Activated naive CD4-positive, alpha-beta T cell treated with anti-CD3 and anti-CD28 coated beads, Interleukin-2, amount 50 U/mL, for 72 hours (primary cell): ENCODE data around the gene KCNJ6. TPM values are rescaled to one million over a fixed set of nuclear protein-coding genes. Genes with fewer than 3 reads are reported as not detected.

ENCODE experiments used
- ATAC-seq, 2 donors: fragments of 150-1000 bp; cut with Tn5 transposase; 2 replicates each; pipeline ENCODE4 v1.10.0; 2021; ENCODE audit warnings: mild to moderate bottlenecking in 2 of 2, moderate library complexity in 2 of 2
- DNase-seq, 2 donors: peaks; one replicate each; pipeline ENCODE4 v3.0.0; 2021 to 2022; ENCODE audit warnings: low spot score in 2 of 2
- H3K27ac Mint-ChIP-seq, 2 donors: one replicate each; pipeline ENCODE4 v1.8.0; 2022; ENCODE audit warnings: mild to moderate bottlenecking in 2 of 2, mixed read lengths in 2 of 2
- H3K36me3 Mint-ChIP-seq, 2 donors: one replicate each; pipeline ENCODE4 v1.8.0; 2022; ENCODE audit warnings: mixed read lengths in 2 of 2
- H3K9me3 Mint-ChIP-seq, 2 donors: one replicate each; pipeline ENCODE4 v1.8.0; 2022; ENCODE audit warnings: mixed read lengths in 2 of 2
- total RNA-seq, 2 donors: library from RNA; stranded (reverse); gene quantifications; one replicate each; pipeline ENCODE4 v1.2.3, GENCODE V29; 2022

KCNJ6 gene
- total RNA-seq, 2 donors from 2014 or later: not detected

DNA sequence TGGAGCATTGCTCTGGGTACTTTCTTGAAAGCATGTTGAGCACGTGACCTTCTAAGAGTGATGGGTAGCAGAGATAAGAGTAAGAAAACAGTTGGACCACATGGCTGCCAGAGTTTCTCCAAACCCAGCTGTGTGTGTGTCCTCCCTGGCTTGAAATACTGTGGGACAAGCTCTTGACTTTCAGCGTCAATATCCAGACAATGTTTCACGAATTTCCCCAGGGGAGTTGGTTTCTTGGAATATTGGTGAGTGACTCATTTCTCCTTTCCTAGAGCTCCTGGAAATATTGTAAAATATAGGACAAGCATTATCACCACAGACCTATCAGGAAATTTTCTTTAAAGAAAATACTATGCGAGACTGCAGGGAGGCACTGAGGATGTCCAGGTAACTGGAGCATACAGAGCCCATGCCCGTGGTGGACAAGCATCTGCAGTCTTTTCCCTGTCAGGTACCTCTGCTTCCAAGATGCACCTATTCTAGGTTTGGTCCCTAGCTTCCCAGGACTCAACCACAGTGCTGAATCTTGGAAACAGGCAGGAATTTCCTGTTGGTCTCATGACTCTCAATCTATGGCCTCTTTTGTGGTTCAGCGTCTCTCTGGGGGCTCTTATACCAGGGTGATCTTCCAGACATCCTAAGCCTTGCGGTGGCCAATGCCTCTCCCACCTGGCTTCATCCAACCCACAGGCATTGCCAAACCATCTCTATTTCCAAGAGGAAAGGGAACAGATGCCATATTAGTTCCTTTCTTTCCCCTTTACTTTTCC is 67.4 kb downstream of the KCNJ6 start:
- Mint-ChIP-seq H3K36me3 (peaks cover 0 to 6% of the 10 kb centered on the region in 2 donors), H3K27ac (peak overlapping the region in 1 of 2 donors; percentile 2), H3K9me3 (peaks cover 2 to 14% of the 10 kb centered on the region in 2 donors)
- ATAC-seq: no peak
- DNase-seq: no peak

DNA sequence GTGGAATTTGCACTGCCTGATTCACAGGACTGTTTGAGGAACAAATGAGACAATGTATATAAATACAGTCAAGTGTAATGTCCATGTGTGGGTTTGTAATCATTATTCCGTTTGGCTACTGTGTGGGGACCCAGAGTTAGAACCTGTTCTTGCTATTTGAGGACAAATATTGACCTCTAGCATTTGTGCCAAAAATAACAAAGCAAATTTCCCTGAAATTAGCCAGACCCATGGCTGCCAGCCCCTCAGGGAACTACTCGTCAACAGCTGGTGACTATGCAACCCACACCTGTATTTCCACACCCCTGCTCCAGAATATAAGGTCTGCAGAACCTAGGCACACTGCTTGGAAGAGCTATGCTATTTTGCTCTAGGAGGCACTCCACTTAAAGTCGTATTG is 70.7 kb downstream of the KCNJ6 start:
- peaks cover 0 to 5% of the 10 kb centered on the region in 2 donors for H3K9me3 Mint-ChIP-seq
- no peak for ATAC-seq
- no peaks in the 10 kb centered on the region for H3K36me3 Mint-ChIP-seq
- H3K27ac Mint-ChIP-seq: peak overlapping the region in 1 of 2 donors; percentile 39
- no peak for DNase-seq

DNA sequence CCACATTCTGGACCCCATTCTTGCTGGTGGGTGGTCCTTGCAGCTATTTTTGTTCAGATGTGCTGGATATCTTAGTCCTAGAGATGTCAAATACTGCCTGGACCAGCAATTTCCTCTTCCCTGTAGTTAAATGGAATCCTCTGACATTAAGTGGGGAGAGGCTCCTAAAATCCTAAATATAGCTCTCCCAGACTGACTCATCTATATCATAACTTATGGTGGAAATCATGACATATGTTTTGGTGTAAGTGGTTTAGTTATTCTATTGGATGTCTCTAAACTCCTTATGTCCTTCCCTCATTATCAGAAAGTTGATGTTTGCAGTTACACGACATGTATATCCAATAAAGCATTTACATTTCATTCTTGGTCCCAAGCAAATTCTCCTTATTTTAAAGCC is 73.1 kb downstream of the KCNJ6 start:
- peaks cover 0 to 5% of the 10 kb centered on the region in 2 donors for H3K9me3 Mint-ChIP-seq
- H3K36me3 Mint-ChIP-seq: no peaks in the 10 kb centered on the region
- no peak for ATAC-seq
- DNase-seq: no peak
- peak overlapping the region in 1 of 2 donors; percentile 34 for H3K27ac Mint-ChIP-seq

- ATAC-seq: no peak
- peaks cover 0 to 1% of the 10 kb centered on the region in 2 donors for H3K9me3 Mint-ChIP-seq
These were observed 73.9 kb downstream of the KCNJ6 start for GRCh38 chr21:37842163-37842919.

GRCh38 chr21:37837381-37837780 is 78.9 kb downstream of the KCNJ6 start:
- DNase-seq (no peak), ATAC-seq (no peak)
- H3K27ac Mint-ChIP-seq: no peak overlapping the region
- no peaks in the 10 kb centered on the region for H3K9me3 Mint-ChIP-seq
- H3K36me3 Mint-ChIP-seq: no peaks in the 10 kb centered on the region

More at GRCh38 chr21:37842163-37842919, 73.9 kb downstream of the KCNJ6 start:
- Mint-ChIP-seq H3K36me3 (no peaks in the 10 kb centered on the region), H3K27ac (no peak overlapping the region)
- no peak for DNase-seq

GRCh38 chr21:37835481-37835880 is 80.8 kb downstream of the KCNJ6 start:
- Mint-ChIP-seq H3K27ac (no peak overlapping the region), H3K9me3 (no peaks in the 10 kb centered on the region), H3K36me3 (no peaks in the 10 kb centered on the region)
- ATAC-seq: no peak
- DNase-seq: no peak

- H3K9me3 Mint-ChIP-seq: no peaks in the 10 kb centered on the region
- no peaks in the 10 kb centered on the region for H3K36me3 Mint-ChIP-seq
- no peak for DNase-seq
- no peak for ATAC-seq
- H3K27ac Mint-ChIP-seq: peak overlapping the region in 1 of 2 donors; percentile 31
These were observed 83.0 kb downstream of the KCNJ6 start for GRCh38 chr21:37833301-37833700.

- DNase-seq: no peak
- Mint-ChIP-seq H3K36me3 (no peaks in the 10 kb centered on the region), H3K9me3 (no peaks in the 10 kb centered on the region), H3K27ac (no peak overlapping the region)
- ATAC-seq: no peak
These were observed 86.8 kb downstream of the KCNJ6 start for GRCh38 chr21:37829447-37829846.

DNA sequence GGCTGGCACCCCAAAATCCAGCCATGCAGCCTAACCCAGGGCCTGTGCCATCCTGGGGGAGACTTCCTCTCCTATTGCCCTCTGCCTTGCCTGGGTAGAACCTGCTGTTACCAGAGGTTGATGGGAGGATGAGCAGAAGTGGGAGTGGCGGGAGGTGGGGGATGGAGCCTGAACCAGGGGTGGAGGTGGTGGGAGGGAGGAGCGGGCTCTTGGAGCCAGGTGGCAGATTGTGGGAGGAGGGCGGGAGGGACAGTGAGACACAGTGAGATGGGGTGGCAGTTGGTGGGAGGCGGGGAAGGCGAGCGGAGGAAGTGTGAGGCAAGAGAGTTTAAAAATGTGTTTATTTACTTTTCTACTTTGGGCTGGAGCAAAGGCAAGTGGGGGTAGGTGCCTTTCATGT is 87.3 kb downstream of the KCNJ6 start:
- no peak overlapping the region for H3K27ac Mint-ChIP-seq
- no peak for DNase-seq
- H3K36me3 Mint-ChIP-seq: no peaks in the 10 kb centered on the region
- no peaks in the 10 kb centered on the region for H3K9me3 Mint-ChIP-seq
- no peak for ATAC-seq

- no peaks in the 10 kb centered on the region for H3K9me3 Mint-ChIP-seq
- ATAC-seq (no peak), DNase-seq (no peak)
- no peaks in the 10 kb centered on the region for H3K36me3 Mint-ChIP-seq
- no peak overlapping the region for H3K27ac Mint-ChIP-seq
These were observed 87.7 kb downstream of the KCNJ6 start for GRCh38 chr21:37828556-37828955.

DNA sequence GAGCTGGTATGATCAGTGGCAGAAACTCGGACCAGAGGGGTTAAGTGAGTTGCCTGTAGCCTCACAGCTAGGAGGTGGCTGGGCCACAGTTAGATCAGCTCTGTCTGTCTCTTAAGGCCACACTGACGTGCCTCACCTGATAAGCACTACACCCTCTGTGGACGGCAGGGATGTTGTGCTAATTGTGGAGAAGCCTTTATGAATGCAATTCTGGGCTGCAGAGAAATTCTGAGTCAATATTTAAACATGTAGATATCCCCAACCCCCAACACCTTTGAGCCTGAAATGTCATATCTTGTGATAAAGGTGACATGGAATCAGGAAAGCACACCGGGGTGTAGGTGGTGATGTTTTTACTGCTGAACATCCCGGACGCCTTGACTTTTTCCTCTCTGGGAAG is 88.3 kb downstream of the KCNJ6 start:
- ATAC-seq: no peak
- no peaks in the 10 kb centered on the region for H3K9me3 Mint-ChIP-seq
- H3K36me3 Mint-ChIP-seq: no peaks in the 10 kb centered on the region

DNA sequence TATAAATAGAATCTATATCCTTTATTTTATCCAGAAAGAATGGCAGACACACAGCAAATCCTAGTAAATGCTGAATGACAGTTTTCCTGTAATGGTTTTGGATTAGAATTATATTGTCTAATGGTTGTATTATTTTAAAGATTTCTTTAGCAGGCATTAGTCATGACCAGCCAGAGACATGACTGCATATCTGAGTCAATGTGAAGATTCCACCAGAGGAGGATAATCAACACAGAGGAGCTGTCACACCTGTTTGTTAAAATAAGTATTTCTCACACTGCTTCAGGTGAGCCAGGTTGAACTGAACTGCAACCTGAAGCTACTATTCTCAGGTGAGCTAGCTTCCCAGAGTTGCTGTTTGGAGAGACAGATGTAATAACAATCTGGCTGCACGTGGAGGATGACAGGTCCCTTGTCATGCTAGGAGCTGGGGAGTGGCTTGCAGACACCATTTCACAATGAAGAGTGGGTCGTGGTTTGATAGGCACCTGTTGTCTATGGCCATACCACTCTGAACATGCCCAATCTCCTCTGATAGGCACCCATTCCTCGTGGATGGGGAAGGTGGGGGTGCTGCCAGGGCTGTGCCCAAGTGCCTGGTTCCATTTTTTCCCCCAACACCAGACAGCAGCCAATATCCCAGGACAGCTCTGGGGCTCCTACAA is 94.3 kb downstream of the KCNJ6 start:
- H3K36me3 Mint-ChIP-seq: no peaks in the 10 kb centered on the region
- no peaks in the 10 kb centered on the region for H3K9me3 Mint-ChIP-seq
- no peak overlapping the region for H3K27ac Mint-ChIP-seq
- ATAC-seq (no peak), DNase-seq (no peak)

More for the DNA sequence above, 88.3 kb downstream of the KCNJ6 start:
- DNase-seq: no peak
- no peak overlapping the region for H3K27ac Mint-ChIP-seq

GRCh38 chr21:37821092-37821491 is 95.2 kb downstream of the KCNJ6 start:
- H3K27ac Mint-ChIP-seq: no peak overlapping the region
- H3K9me3 Mint-ChIP-seq: no peaks in the 10 kb centered on the region
- ATAC-seq: no peak
- H3K36me3 Mint-ChIP-seq: no peaks in the 10 kb centered on the region
- no peak for DNase-seq

DNA sequence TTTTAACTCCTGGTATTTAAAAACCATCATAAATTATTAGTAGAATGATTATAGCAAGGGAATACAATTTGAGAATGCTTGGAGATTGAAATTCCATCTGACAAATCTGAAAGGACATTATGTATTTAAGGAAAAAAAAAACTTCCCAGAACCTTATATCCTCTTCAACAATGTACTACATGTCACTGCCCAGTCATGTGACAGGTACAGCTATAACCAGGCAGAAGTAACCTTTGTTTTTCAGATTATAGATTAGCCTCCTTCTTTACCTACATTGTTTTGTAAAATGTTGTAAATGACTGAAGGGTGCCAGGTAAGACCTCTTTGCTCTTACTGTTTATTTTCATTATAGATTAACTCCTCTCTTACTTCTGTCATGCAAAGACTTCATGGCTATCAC is 96.9 kb downstream of the KCNJ6 start:
- no peaks in the 10 kb centered on the region for H3K36me3 Mint-ChIP-seq
- DNase-seq (no peak), ATAC-seq (no peak)
- no peak overlapping the region for H3K27ac Mint-ChIP-seq
- H3K9me3 Mint-ChIP-seq: no peaks in the 10 kb centered on the region

DNA sequence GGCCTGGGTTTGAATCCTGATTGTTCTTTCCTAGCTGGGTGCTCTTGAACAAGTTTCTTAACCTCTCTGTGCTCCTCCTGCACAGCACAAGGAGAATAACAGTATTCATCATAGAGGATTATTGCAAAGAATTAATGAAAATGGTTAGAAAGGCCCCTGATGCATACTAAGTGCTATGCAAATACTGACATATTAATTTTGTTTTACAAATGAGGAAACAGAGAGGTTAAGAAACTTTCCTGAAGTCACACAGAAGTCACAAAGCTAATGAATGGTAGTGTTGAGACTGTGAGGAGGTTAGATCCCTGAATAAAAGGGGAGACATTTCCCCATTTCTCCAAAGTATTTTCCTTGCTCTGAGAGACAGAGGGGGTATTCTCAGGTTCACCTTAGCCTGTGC is 99.0 kb downstream of the KCNJ6 start:
- no peak for DNase-seq
- Mint-ChIP-seq H3K27ac (no peak overlapping the region), H3K9me3 (peaks cover 6 to 9% of the 10 kb centered on the region in 2 donors), H3K36me3 (no peaks in the 10 kb centered on the region)
- no peak for ATAC-seq

GRCh38 chr21:37815893-37816292 is 100.4 kb downstream of the KCNJ6 start:
- Mint-ChIP-seq H3K36me3 (peaks cover 0 to 5% of the 10 kb centered on the region in 2 donors), H3K27ac (no peak overlapping the region), H3K9me3 (peaks cover 9 to 10% of the 10 kb centered on the region in 2 donors)
- no peak for ATAC-seq
- no peak for DNase-seq

- no peak for DNase-seq
- H3K9me3 Mint-ChIP-seq: peaks cover 9 to 10% of the 10 kb centered on the region in 2 donors
- H3K27ac Mint-ChIP-seq: no peak overlapping the region
- H3K36me3 Mint-ChIP-seq: peaks cover 0 to 5% of the 10 kb centered on the region in 2 donors
- no peak for ATAC-seq
These were observed 104.5 kb downstream of the KCNJ6 start for GRCh38 chr21:37811711-37812110.
